Adipocyte (in vitro differentiated cells): ENCODE data around the gene NOTCH2.

Experiments used
- DNase-seq: peaks from one replicate; pipeline ENCODE4 v3.0.0-alpha.2; 2015; ENCODE audit warnings: low read depth
- H3K27me3 ChIP-seq: replicated peaks from 2 replicates; pipeline ENCODE4 v1.7.0; 2013; ENCODE audit warnings: mild to moderate bottlenecking, low read length, moderate library complexity; ENCODE audit not compliant: control insufficient read depth, insufficient read depth
- H3K36me3 ChIP-seq: 2 replicates; pipeline ENCODE4 v1.7.0; 2013; ENCODE audit warnings: low read length, mild to moderate bottlenecking, moderate library complexity; ENCODE audit not compliant: control insufficient read depth, insufficient read depth, severe bottlenecking
- H3K4me1 ChIP-seq: 2 replicates; pipeline ENCODE4 v1.7.0; 2013; ENCODE audit warnings: mild to moderate bottlenecking, low read length, moderate library complexity; ENCODE audit not compliant: control insufficient read depth, insufficient read depth
- H3K4me3 ChIP-seq: 2 replicates; pipeline ENCODE4 v1.7.0; 2013; ENCODE audit warnings: mild to moderate bottlenecking, low read length, moderate library complexity
- H3K9ac ChIP-seq: 2 replicates; pipeline ENCODE4 v1.7.0; 2013; ENCODE audit warnings: mild to moderate bottlenecking, low read length, moderate library complexity
- H3K9me3 ChIP-seq: 2 replicates; pipeline ENCODE4 v1.7.0; 2013; ENCODE audit warnings: mild to moderate bottlenecking, low read length, moderate library complexity; ENCODE audit not compliant: control insufficient read depth

The NOTCH2 gene

DNA sequence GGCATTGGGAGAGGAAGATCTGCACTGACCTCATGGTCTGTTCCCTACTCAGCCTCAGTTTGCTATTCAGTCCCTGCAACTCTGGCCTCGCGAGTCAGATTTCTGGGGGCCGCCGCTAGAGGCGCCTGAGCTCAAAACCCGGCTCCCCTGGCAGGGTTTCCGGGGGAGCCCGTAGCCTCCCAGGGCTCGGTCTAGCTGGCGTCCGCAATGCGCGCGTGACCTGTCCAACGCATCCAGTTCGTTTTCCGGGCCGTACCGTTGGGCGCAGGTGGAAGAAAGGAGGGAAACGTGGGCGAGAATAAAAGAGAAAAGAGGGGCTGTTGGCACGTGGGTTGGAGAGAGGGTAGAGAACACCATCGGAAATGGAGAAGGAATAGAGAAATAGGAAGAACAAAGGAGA, 173.2 kb downstream of the NOTCH2 start, which contains the start of gene ADAM30:
TSS of gene ADAM30 (minus strand) at position 213 of the 400 bp plus-strand sequence. CDS start at position 34, 179 bp downstream.
- no peak within 1 kb of the TSS for H3K9ac ChIP-seq
- DNase-seq, result no peak
- no peaks in the 10 kb centered on the region for H3K4me1 ChIP-seq
- no peaks in the 10 kb centered on the region for H3K9me3 ChIP-seq
- no peaks in the 10 kb centered on the region for H3K36me3 ChIP-seq
- peaks cover 18% of the 10 kb centered on the region for H3K27me3 ChIP-seq
- H3K4me3 ChIP-seq, result no peak within 1 kb of the TSS

DNA sequence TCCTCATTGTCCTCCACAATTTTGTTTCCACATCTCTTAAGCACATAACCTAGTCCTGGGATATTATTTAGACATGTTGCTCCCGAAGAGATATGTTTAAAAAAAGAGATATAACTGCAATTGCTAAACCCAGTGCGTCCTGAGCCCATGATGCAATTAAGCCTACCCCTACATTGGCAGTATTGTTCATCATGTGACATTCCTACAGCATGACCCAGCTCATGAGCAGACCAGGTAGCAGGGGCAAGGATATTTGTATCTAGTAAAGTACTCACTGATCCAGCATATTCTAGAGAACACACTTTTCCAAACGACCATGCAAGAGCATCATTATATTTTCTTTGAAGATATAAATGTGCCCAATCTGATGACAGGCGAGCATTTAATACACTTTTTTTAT, 174.4 kb downstream of the NOTCH2 start:
- Histone ChIP-seq H3K36me3 (no peaks in the 10 kb centered on the region), H3K4me1 (no peaks in the 10 kb centered on the region), H3K27me3 (peaks cover 18% of the 10 kb centered on the region), H3K9me3 (no peaks in the 10 kb centered on the region), H3K9ac (no peak overlapping the region), H3K4me3 (no peak overlapping the region)
- DNase-seq, result no peak

DNA sequence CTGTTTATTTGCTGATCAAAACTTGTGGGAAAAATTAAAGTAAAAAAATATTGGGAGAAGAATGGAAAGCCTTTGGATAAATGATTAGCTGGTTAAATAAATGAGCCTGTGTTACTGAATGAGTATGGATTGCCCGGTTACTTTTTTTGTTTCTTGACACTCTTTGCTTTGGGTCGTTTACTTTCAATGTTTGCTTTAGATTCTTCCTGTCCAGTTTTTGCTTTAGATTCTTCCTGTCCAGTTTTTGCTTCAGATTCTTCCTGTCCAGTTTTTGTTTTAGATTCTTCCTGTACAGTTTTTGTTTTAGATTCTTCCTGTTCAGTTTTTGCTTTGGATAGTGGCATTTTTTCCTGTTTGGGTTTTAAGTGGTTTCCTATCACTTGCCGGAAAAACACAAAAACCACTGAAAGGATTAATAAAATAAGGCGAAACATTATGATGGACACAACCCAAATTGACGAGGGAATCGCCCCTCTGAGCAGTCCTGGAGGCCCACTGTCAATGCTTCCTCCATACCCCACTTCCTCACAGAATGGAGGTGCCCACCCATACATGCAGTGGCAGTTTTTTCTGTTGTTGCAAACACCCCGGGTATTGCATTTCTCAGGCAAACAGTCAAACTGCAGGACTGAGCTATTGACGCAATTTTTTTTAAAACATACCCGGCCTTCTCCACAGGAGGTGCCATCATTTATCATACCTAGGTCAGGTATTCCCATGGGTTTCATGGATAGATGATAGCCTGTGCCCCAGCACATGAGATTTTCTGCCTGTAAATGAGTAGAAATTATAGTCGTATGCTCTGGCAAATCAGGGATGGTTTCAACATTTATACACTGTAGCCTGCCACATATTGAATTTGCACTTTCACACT, 175.4 kb downstream of the NOTCH2 start:
- Histone ChIP-seq H3K4me3 (no peak overlapping the region), H3K9ac (no peak overlapping the region), H3K27me3 (peaks cover 18% of the 10 kb centered on the region), H3K36me3 (no peaks in the 10 kb centered on the region), H3K9me3 (no peaks in the 10 kb centered on the region), H3K4me1 (no peaks in the 10 kb centered on the region)
- no peak for DNase-seq

DNA sequence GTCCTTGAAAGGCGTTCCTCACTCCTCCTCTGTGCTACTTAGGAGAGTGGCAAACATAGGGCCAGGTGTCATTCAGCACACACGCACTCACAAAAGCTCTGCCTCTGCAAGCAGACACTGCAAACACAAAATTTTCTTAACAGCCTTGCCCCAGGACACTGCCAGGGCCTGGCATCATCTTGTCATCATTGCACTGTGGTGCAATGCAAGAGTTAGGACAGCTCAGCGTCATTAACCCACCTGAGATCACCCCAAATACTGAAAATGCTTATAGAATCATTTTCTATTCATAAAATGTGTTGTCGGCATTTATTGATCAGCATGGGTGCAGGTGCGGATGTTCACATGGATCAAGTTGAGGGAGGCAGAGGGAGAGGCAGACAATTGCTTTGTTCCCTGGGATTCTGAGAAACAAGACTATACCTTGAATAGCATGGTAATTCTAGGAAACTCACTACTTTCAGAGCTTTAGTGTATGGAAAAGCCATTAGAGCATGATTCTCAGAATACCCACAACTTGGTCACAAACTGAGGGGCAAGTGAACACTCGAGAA, 176.1 kb downstream of the NOTCH2 start:
- H3K9me3 ChIP-seq, result no peaks in the 10 kb centered on the region
- H3K4me3 ChIP-seq, result no peak overlapping the region
- no peaks in the 10 kb centered on the region for H3K36me3 ChIP-seq
- no peaks in the 10 kb centered on the region for H3K4me1 ChIP-seq
- H3K27me3 ChIP-seq, result peaks cover 18% of the 10 kb centered on the region
- H3K9ac ChIP-seq, result no peak overlapping the region
- no peak for DNase-seq

GRCh38 chr1:119891386-119891785, 178.1 kb downstream of the NOTCH2 start:
- peaks cover 11% of the 10 kb centered on the region for H3K27me3 ChIP-seq
- no peak for DNase-seq
- no peaks in the 10 kb centered on the region for H3K9me3 ChIP-seq
- no peaks in the 10 kb centered on the region for H3K4me1 ChIP-seq
- no peaks in the 10 kb centered on the region for H3K36me3 ChIP-seq
- no peak overlapping the region for H3K9ac ChIP-seq
- H3K4me3 ChIP-seq, result no peak overlapping the region

- Histone ChIP-seq H3K4me3 (no peak overlapping the region), H3K9me3 (no peaks in the 10 kb centered on the region), H3K27me3 (no peaks in the 10 kb centered on the region), H3K36me3 (no peaks in the 10 kb centered on the region), H3K9ac (no peak overlapping the region), H3K4me1 (peaks cover 12% of the 10 kb centered on the region)
- DNase-seq, result no peak
Observed at GRCh38 chr1:119888476-119888875, 181.0 kb downstream of the NOTCH2 start.

DNA sequence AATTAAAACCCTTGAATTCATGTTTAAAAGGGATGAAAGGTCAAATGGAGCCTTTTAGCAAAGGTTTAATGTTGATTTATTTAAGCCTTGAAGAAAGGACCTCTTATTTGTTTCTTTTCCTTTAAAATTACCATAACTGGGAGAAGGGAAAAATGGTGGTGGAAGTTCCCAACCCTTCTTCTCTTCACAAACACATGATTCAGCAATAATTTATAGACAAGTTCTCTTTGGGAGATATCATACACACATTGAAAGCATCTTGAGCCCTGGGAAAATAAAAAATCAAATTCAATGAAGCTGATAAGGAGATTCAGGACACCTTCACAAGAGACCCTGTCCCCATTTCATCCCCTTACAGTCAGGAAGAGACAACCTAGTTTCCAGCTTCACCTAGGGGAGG, 182.0 kb downstream of the NOTCH2 start:
- DNase-seq, result no peak
- Histone ChIP-seq H3K27me3 (no peaks in the 10 kb centered on the region), H3K36me3 (no peaks in the 10 kb centered on the region), H3K4me3 (no peak overlapping the region), H3K9me3 (no peaks in the 10 kb centered on the region), H3K9ac (no peak overlapping the region), H3K4me1 (peaks cover 20% of the 10 kb centered on the region)

DNA sequence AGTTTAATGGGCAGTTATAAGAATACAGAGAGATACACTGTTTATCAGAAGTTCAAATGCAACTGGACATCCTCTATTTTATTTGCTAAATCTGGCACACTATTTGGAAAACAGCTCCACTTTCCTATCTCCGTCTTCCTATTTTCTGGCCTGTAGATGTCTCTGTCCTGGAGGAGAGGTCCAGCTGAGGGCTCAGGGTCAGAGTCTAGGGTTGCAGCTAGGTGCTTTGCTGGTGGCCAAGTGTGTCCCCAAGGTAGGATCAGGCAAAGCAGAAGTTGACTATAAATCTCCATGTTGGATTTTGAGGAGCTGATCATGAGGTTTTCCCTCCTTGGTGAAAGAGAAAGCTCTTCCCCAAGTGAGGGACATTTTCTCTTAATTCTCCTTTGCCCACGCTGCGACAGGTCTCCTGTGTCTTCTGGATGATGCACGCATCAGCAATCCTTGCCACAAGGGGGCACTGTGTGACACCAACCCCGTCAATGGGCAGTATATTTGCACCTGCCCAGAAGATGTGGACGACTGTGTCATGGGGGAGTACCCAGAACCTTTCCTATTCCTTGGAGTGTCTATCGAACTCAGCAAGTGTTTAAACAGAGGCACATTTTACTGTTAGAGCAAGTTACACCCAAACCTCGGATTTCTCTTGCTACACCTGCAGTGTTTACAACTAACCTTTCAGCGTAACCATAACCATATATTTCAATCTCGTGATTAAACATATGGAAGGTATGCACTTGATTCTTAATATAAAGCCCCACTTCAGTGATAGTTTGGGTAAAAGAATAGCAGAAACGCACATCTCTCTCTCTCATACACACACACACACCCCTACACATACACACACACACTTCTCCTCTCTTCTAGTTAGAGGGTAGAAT, 183.3 kb downstream of the NOTCH2 start:
- H3K27me3 ChIP-seq, result no peaks in the 10 kb centered on the region
- H3K4me1 ChIP-seq, result peaks cover 23% of the 10 kb centered on the region
- H3K36me3 ChIP-seq, result no peaks in the 10 kb centered on the region
- H3K9me3 ChIP-seq, result no peaks in the 10 kb centered on the region
- H3K9ac ChIP-seq, result no peak overlapping the region
- no peak overlapping the region for H3K4me3 ChIP-seq
- peak; percentile 55 for DNase-seq

- no peak overlapping the region for H3K9ac ChIP-seq
- no peaks in the 10 kb centered on the region for H3K36me3 ChIP-seq
- no peaks in the 10 kb centered on the region for H3K9me3 ChIP-seq
- DNase-seq, result peak; percentile 40
- H3K4me3 ChIP-seq, result no peak overlapping the region
- peaks cover 23% of the 10 kb centered on the region for H3K4me1 ChIP-seq
- no peaks in the 10 kb centered on the region for H3K27me3 ChIP-seq
Observed at GRCh38 chr1:119884711-119885110, 184.8 kb downstream of the NOTCH2 start.

GRCh38 chr1:119883826-119884225, 185.6 kb downstream of the NOTCH2 start:
- Histone ChIP-seq H3K9ac (no peak overlapping the region), H3K4me3 (no peak overlapping the region), H3K36me3 (no peaks in the 10 kb centered on the region), H3K4me1 (peaks cover 23% of the 10 kb centered on the region), H3K9me3 (no peaks in the 10 kb centered on the region), H3K27me3 (no peaks in the 10 kb centered on the region)
- DNase-seq, result no peak
